T-helper 17 cell (primary cell): ENCODE results near the gene LPP. TPM values are rescaled to one million over a fixed set of nuclear protein-coding genes. Genes with fewer than 3 reads are reported as not detected.

Experiments
- ATAC-seq: fragments of 150-1000 bp; cut with Tn5 transposase; 2 replicates; pipeline ENCODE4 v1.10.0; 2021; ENCODE audit warnings: mild to moderate bottlenecking, moderate library complexity
- DNase-seq, 3 donors: peaks; one replicate each; pipeline versions ENCODE4 v3.0.0 to v3.0.0-alpha.2; 2020 to 2021
- H3K9me3 ChIP-seq: one replicate; pipeline ENCODE4 v1.7.0; 2013; ENCODE audit warnings: low read length, mild to moderate bottlenecking; ENCODE audit not compliant: control insufficient read depth, poor library complexity, severe bottlenecking
- H3K27ac Mint-ChIP-seq: one replicate; pipeline ENCODE4 v1.8.0; 2022; ENCODE audit warnings: mild to moderate bottlenecking, moderate library complexity, mixed read lengths
- H3K27me3 Mint-ChIP-seq: one replicate; pipeline ENCODE4 v1.8.0; 2022; ENCODE audit warnings: mixed read lengths
- H3K36me3 Mint-ChIP-seq: one replicate; pipeline ENCODE4 v1.8.0; 2022; ENCODE audit warnings: low read depth, mixed read lengths
- H3K4me1 Mint-ChIP-seq: one replicate; pipeline ENCODE4 v1.8.0; 2022; ENCODE audit warnings: mild to moderate bottlenecking, mixed read lengths
- H3K4me3 Mint-ChIP-seq: one replicate; pipeline ENCODE4 v1.8.0; 2022; ENCODE audit warnings: mild to moderate bottlenecking, moderate library complexity, mixed read lengths
- total RNA-seq, 4 donors: library from RNA in 2 of 4; stranded (reverse) in 2 of 4; gene quantifications; one replicate each; pipeline ENCODE4 v1.2.3 and lab custom pipeline; 2022 to 2026

LPP gene
- total RNA-seq, 2 donors from 2014 or later, result 81.0 to 94.2 TPM

- no peak for ATAC-seq
Measured at GRCh38 chr3:188468196-188468595, 314.2 kb downstream of the LPP start.

GRCh38 chr3:188468662-188469061 is 314.7 kb downstream of the LPP start:
- Mint-ChIP-seq H3K27ac (no peak overlapping the region), H3K36me3 (peaks cover 4% of the 10 kb centered on the region), H3K4me3 (no peak overlapping the region), H3K4me1 (peaks cover 7% of the 10 kb centered on the region), H3K27me3 (no peaks in the 10 kb centered on the region)
- no peak for DNase-seq
- no peaks in the 10 kb centered on the region for H3K9me3 ChIP-seq
- no peak for ATAC-seq

More at GRCh38 chr3:188468196-188468595, 314.2 kb downstream of the LPP start:
- Mint-ChIP-seq H3K4me1 (peaks cover 4% of the 10 kb centered on the region), H3K4me3 (no peak overlapping the region), H3K36me3 (peaks cover 4% of the 10 kb centered on the region), H3K27me3 (no peaks in the 10 kb centered on the region), H3K27ac (no peak overlapping the region)
- DNase-seq, result no peak
- no peaks in the 10 kb centered on the region for H3K9me3 ChIP-seq

DNA sequence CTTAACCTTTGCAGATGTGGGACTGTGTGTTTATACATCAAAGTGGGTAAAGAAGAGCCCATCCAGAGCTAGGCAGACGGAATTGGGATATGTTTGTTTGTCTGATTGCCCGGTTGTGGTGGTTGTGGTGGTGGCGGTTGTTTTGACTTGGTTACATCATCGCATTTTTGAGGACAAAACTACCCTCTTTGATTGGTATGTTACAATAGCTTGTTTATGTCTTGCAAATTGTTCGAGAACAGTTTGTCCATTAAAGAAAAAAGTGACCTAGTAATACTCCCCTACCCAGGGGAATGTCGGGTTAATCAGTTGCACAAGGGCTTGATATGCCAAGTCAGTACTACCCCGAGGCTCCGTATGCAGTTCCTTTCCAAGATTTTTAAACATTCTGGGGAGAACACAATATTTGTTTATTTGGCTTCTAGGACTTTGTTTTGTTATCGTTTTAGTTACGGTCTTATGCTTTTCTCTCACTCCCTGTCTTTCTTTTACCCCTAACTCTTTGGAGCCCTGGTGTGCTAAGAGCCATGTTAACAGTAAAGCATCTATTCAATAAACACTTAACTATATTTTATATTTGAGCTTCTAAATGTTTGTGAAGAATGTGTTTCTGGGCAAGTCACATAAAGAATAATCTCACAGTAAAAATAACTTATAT is 315.4 kb downstream of the LPP start:
- Mint-ChIP-seq H3K36me3 (peaks cover 4% of the 10 kb centered on the region), H3K4me1 (peaks cover 8% of the 10 kb centered on the region), H3K27me3 (no peaks in the 10 kb centered on the region), H3K27ac (no peak overlapping the region), H3K4me3 (no peak overlapping the region)
- ATAC-seq (no peak), DNase-seq (no peak)
- H3K9me3 ChIP-seq, result no peaks in the 10 kb centered on the region

DNA sequence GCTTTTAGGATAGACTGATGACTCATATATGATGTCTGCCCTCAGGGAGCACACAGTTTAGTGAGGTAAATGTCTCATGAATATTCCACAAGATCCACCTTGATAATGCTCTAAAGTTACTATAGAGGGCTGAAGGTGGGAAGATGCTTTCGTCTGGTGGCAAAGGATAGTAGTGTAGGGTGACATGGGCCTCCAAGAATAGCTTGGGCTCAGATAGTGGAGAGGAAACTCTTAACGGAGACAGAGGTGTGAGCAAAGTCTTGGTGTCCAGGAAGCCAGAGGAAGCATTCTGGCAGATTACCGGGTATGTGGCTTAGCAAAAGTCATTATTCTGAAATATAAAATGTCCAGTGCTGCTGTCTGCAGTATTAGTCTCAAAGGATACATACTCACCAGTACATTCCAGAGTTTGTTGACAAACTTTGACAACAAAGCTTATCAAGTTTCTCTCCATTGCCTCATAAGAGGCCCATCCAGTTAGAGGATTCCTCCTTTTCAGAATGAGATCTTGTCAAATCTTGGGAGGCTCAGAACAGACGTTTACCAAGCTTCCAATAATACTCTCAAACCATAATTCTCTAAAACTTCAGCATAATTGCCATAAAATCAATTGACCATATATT is 316.7 kb downstream of the LPP start:
- ATAC-seq (no peak), DNase-seq (no peak)
- Mint-ChIP-seq H3K27ac (peak overlapping the region; percentile 3), H3K36me3 (peaks cover 4% of the 10 kb centered on the region), H3K4me3 (no peak overlapping the region), H3K4me1 (peaks cover 8% of the 10 kb centered on the region), H3K27me3 (no peaks in the 10 kb centered on the region)
- no peaks in the 10 kb centered on the region for H3K9me3 ChIP-seq

DNA sequence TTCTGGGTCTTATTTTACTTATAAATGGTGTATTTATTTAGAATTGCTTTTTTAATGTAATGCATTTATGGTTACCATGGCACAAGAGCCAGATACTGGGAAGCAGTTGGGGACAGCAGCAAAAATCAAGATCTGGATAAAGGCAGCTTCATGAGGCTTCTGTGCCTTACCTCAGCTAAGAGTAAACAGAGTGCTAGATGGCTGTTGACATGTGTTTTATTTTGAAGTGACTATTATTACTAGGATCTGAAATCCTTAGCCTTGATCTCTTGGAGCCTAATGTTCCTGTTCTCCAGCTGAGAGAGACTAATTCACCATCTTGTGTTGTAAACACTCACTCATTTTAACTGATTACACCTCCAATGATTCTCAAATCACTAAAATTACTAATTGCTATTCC is 317.8 kb downstream of the LPP start:
- Mint-ChIP-seq H3K4me1 (peaks cover 10% of the 10 kb centered on the region), H3K36me3 (peaks cover 4% of the 10 kb centered on the region), H3K4me3 (no peak overlapping the region), H3K27ac (peak overlapping the region; percentile 3), H3K27me3 (no peaks in the 10 kb centered on the region)
- no peak for DNase-seq
- ATAC-seq, result no peak
- H3K9me3 ChIP-seq, result no peaks in the 10 kb centered on the region

GRCh38 chr3:188472336-188472735 is 318.4 kb downstream of the LPP start:
- no peaks in the 10 kb centered on the region for H3K9me3 ChIP-seq
- Mint-ChIP-seq H3K27ac (no peak overlapping the region), H3K36me3 (peaks cover 4% of the 10 kb centered on the region), H3K4me3 (no peak overlapping the region), H3K27me3 (no peaks in the 10 kb centered on the region), H3K4me1 (peaks cover 10% of the 10 kb centered on the region)
- ATAC-seq, result no peak
- no peak for DNase-seq

GRCh38 chr3:188473045-188473444 is 319.1 kb downstream of the LPP start:
- Mint-ChIP-seq H3K4me3 (no peak overlapping the region), H3K4me1 (peaks cover 13% of the 10 kb centered on the region), H3K27ac (no peak overlapping the region), H3K27me3 (no peaks in the 10 kb centered on the region), H3K36me3 (peaks cover 2% of the 10 kb centered on the region)
- DNase-seq (no peak), ATAC-seq (no peak)
- no peaks in the 10 kb centered on the region for H3K9me3 ChIP-seq

- ATAC-seq (no peak), DNase-seq (no peak)
- Mint-ChIP-seq H3K27ac (no peak overlapping the region), H3K4me1 (peaks cover 13% of the 10 kb centered on the region), H3K36me3 (no peaks in the 10 kb centered on the region), H3K27me3 (no peaks in the 10 kb centered on the region), H3K4me3 (no peak overlapping the region)
- H3K9me3 ChIP-seq, result no peaks in the 10 kb centered on the region
Measured at GRCh38 chr3:188473591-188474288, 319.8 kb downstream of the LPP start.

- no peaks in the 10 kb centered on the region for H3K9me3 ChIP-seq
- Mint-ChIP-seq H3K4me1 (peaks cover 12% of the 10 kb centered on the region), H3K27ac (no peak overlapping the region), H3K27me3 (no peaks in the 10 kb centered on the region), H3K4me3 (no peak overlapping the region), H3K36me3 (no peaks in the 10 kb centered on the region)
- ATAC-seq (no peak), DNase-seq (no peak)
Measured at GRCh38 chr3:188476935-188477334, 323.0 kb downstream of the LPP start.

DNA sequence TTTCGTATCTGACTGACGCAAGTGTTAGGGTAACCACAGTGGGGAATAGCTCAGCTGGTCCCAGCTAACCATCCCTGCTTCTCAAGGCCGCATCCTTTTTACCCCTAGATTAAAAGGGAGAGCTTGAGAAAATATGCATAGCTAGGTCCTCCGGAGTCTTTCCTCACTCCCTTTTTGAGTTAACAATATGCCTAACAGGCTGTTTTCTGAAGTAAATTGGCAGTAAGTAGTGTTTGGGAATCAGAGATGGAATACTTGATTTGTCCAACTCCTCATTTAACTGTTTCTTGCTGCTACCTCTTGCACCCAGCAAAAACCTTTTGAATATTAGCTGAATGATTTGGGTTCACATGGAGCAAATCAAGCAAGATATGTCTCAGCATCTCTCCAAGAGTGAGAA is 326.1 kb downstream of the LPP start:
- peaks cover 8% of the 10 kb centered on the region for H3K4me1 Mint-ChIP-seq
- no peak for ATAC-seq
- no peaks in the 10 kb centered on the region for H3K9me3 ChIP-seq
- H3K36me3 Mint-ChIP-seq, result peaks cover 8% of the 10 kb centered on the region
- no peaks in the 10 kb centered on the region for H3K27me3 Mint-ChIP-seq
- no peak overlapping the region for H3K27ac Mint-ChIP-seq
- no peak overlapping the region for H3K4me3 Mint-ChIP-seq
- DNase-seq, result no peak

DNA sequence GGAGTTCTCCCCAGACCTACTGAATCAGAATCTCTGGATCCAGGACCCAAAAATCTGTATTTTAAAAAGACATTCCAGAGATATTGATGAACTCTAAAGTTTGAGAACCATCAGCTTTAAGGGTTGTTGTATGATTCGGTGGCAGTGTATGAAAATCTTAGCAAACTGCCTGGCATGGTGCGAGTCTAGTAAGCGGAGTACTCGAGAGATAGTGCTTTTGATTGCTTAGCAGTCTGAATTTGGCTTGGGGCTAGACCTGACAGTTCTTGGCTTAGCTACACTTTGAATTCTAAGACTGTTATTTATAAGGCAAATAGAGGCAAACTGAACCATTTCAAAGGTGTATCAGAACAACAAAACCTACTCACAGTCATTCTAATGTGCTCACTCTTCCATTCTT is 329.0 kb downstream of the LPP start:
- H3K9me3 ChIP-seq, result no peaks in the 10 kb centered on the region
- DNase-seq, result no peak
- Mint-ChIP-seq H3K4me3 (no peak overlapping the region), H3K27me3 (no peaks in the 10 kb centered on the region), H3K27ac (no peak overlapping the region), H3K36me3 (peaks cover 12% of the 10 kb centered on the region), H3K4me1 (peaks cover 7% of the 10 kb centered on the region)
- ATAC-seq, result no peak

- DNase-seq (no peak), ATAC-seq (no peak)
- H3K27me3 Mint-ChIP-seq, result no peaks in the 10 kb centered on the region
- H3K4me3 Mint-ChIP-seq, result no peak overlapping the region
- H3K27ac Mint-ChIP-seq, result no peak overlapping the region
- H3K9me3 ChIP-seq, result no peaks in the 10 kb centered on the region
- H3K4me1 Mint-ChIP-seq, result peaks cover 9% of the 10 kb centered on the region
- peaks cover 12% of the 10 kb centered on the region for H3K36me3 Mint-ChIP-seq
Measured at GRCh38 chr3:188486126-188486525, 332.2 kb downstream of the LPP start.

- DNase-seq (no peak), ATAC-seq (no peak)
- H3K27me3 Mint-ChIP-seq, result no peaks in the 10 kb centered on the region
- H3K9me3 ChIP-seq, result no peaks in the 10 kb centered on the region
- H3K36me3 Mint-ChIP-seq, result peaks cover 12% of the 10 kb centered on the region
- H3K27ac Mint-ChIP-seq, result no peak overlapping the region
- no peak overlapping the region for H3K4me3 Mint-ChIP-seq
- peaks cover 9% of the 10 kb centered on the region for H3K4me1 Mint-ChIP-seq
Measured at GRCh38 chr3:188486952-188487351, 333.0 kb downstream of the LPP start.
